ENCODE results near the gene SPRY1. TPM values are rescaled to one million over a fixed set of nuclear protein-coding genes. Genes with fewer than 3 reads are reported as not detected.

SPRY1 gene
- total RNA-seq, 1 experiment from 2014 or later = 76.3 TPM

GRCh38 chr4:123444290-123444731 is 47.7 kb downstream of the SPRY1 start:
- Histone ChIP-seq H3K4ac (ENCODE audit: low read depth, low read length) (no peak overlapping the region), H3K79me1 (ENCODE audit: insufficient read depth, low read depth, low read length, poor library complexity, severe bottlenecking) (no peaks in the 10 kb centered on the region), H4K91ac (ENCODE audit: insufficient read length, low read depth, low read length) (no peak overlapping the region), H3K4me1 (ENCODE audit: insufficient read depth, low read length) (peaks cover 5% of the 10 kb centered on the region), H2BK12ac (ENCODE audit: insufficient read length, low read depth, low read length) (no peak overlapping the region), H3T11ph (ENCODE audit: low read length) (no peak overlapping the region), H3K79me2 (ENCODE audit: insufficient read depth, low read length) (no peaks in the 10 kb centered on the region), H3K23me2 (ENCODE audit: insufficient read length, low read depth, low read length, poor library complexity, severe bottlenecking) (peaks cover 5% of the 10 kb centered on the region), H2AK5ac (ENCODE audit: insufficient read length, low read length) (no peak overlapping the region), H2BK20ac (ENCODE audit: low read depth, low read length, poor library complexity, severe bottlenecking) (no peak overlapping the region), H3K27me3 (ENCODE audit: insufficient read depth, low read length) (no peaks in the 10 kb centered on the region), H3K18ac (ENCODE audit: insufficient read length, low read depth, low read length) (no peak overlapping the region), H2BK120ac (ENCODE audit: low read depth, low read length, poor library complexity, severe bottlenecking) (no peak overlapping the region), H3K56ac (ENCODE audit: insufficient read length, low read depth, low read length) (no peak overlapping the region), H3K14ac (ENCODE audit: insufficient read depth, low read length) (no peak overlapping the region), H2AFZ (ENCODE audit: low read length) (peak overlapping the region; percentile 98), H4K20me1 (ENCODE audit: control insufficient read depth, insufficient read depth, insufficient read length) (no peaks in the 10 kb centered on the region), H3K4me2 (ENCODE audit: insufficient read depth, insufficient read length, low read length) (peak overlapping the region; percentile 61), H3K9me3 (ENCODE audit: control insufficient read depth, low read depth, low read length) (no peaks in the 10 kb centered on the region), H2BK15ac (ENCODE audit: low read depth, low read length) (no peak overlapping the region), H3K9ac (ENCODE audit: extremely low read depth, insufficient read length, low read length) (peak overlapping the region; percentile 3), H3K27ac (ENCODE audit: insufficient read length, low read depth, low read length) (peak overlapping the region; percentile 44), H4K8ac (replicated peaks; ENCODE audit: insufficient read length, low read depth, low read length) (no peak overlapping the region), H3K23ac (ENCODE audit: insufficient read length, low read depth, low read length) (no peak overlapping the region), H4K5ac (ENCODE audit: insufficient read length, low read depth, low read length) (no peak overlapping the region), H2BK5ac (ENCODE audit: insufficient read length, low read length) (no peak overlapping the region)
- H3K9me3 Mint-ChIP-seq = no peaks in the 10 kb centered on the region
- no CpG with 5 or more reads among the region's 10 CpGs for WGBS (ENCODE audit: extremely low coverage, insufficient read length, low lambda C conversion rate)
- peak overlapping the region; percentile 49 to 71 for H3K4me3 Mint-ChIP-seq
- TF ChIP-seq, protein P1, sequence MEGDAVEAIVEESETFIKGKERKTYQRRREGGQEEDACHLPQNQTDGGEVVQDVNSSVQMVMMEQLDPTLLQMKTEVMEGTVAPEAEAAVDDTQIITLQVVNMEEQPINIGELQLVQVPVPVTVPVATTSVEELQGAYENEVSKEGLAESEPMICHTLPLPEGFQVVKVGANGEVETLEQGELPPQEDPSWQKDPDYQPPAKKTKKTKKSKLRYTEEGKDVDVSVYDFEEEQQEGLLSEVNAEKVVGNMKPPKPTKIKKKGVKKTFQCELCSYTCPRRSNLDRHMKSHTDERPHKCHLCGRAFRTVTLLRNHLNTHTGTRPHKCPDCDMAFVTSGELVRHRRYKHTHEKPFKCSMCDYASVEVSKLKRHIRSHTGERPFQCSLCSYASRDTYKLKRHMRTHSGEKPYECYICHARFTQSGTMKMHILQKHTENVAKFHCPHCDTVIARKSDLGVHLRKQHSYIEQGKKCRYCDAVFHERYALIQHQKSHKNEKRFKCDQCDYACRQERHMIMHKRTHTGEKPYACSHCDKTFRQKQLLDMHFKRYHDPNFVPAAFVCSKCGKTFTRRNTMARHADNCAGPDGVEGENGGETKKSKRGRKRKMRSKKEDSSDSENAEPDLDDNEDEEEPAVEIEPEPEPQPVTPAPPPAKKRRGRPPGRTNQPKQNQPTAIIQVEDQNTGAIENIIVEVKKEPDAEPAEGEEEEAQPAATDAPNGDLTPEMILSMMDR (conservative IDR thresholded peaks at IDR 0.05) = no peak
- H3K27ac Mint-ChIP-seq = peak overlapping the region; percentile 82 to 96 (median 96)
- H3K27me3 Mint-ChIP-seq (ENCODE audit: low read depth) = no peaks in the 10 kb centered on the region
- no peaks in the 10 kb centered on the region for H3K36me3 Mint-ChIP-seq (ENCODE audit: insufficient read depth in 1 of 3, low read depth in 3 of 3)
- H3K4me1 Mint-ChIP-seq = peaks cover 29 to 34% of the 10 kb centered on the region in 2 experiments
- peak; percentile 65 for DNase-seq

Measured in H9 (cell line).